Gastrocnemius medialis (tissue), 4 donors: Measurements from ENCODE around the gene GRIA1.

Experiments
- CTCF ChIP-seq, 5 experiments: fragments of 450-650 bp in 3 of 5; fragments of 200-600 bp in 2 of 5; sonication (generic) in 2 of 5; IDR thresholded peaks in 4 of 5; conservative IDR thresholded peaks in 1 of 5; 1 replicate in 4 of 5; 2 replicates in 1 of 5; pipeline ENCODE4 v1.5.1; 2016 to 2019; ENCODE audit warnings: antibody characterized with exemption in 5 of 5, mild to moderate bottlenecking in 3 of 5, moderate library complexity in 3 of 5
- POLR2A ChIP-seq, 2 donors: fragments of 450-650 bp; IDR thresholded peaks; one replicate each; pipeline ENCODE4 v1.6.1; 2017; ENCODE audit warnings: antibody characterized with exemption in 2 of 2, mild to moderate bottlenecking in 2 of 2, moderate library complexity in 2 of 2

GRCh38 chr5:153823036-153823435, 332.6 kb downstream of the GRIA1 start:
- TF ChIP-seq CTCF (IDR thresholded peaks at IDR 0.05 in 4 of 5, conservative IDR thresholded peaks at IDR 0.05 in 1 of 5) (no peak), POLR2A (IDR thresholded peaks at IDR 0.05) (no peak)
